IMR-90 (cell line): ENCODE measurements around the gene GLP2R. TPM values are rescaled to one million over a fixed set of nuclear protein-coding genes. Genes with fewer than 3 reads are reported as not detected.

Experiments used
- ATAC-seq: fragments of 200-7000 bp; cut with Tn5 transposase; 2 replicates; pipeline ENCODE4 v1.9.1; 2020; ENCODE audit warnings: low read depth, mild to moderate bottlenecking, moderate library complexity
- BruUV-seq: library from RNA; stranded (reverse); fragments of 400-500 nt; replicated peaks from 2 replicates; lab custom pipeline; 2021; lab: Mats Ljungman, UMichigan
- CTCF ChIA-PET: fragments of 300-600 bp; formaldehyde crosslinking; extraction: SDS; loops from one replicate; lab custom pipeline; 2021; ENCODE audit warnings: antibody characterized with exemption; lab: Yijun Ruan, JAX
- POLR2A ChIA-PET: fragments of 300-600 bp; sonication (Branson Sonifier 250); formaldehyde crosslinking; loops from one replicate; lab custom pipeline; 2022; ENCODE audit warnings: antibody characterized with exemption; ENCODE audit not compliant: unreplicated experiment; lab: Charles Lee
- DNase-seq: peaks from one replicate; pipeline ENCODE4 v3.0.0; 2013
- H2AFZ ChIP-seq: replicated peaks from 2 replicates; pipeline ENCODE3; 2013; ENCODE audit warnings: low read length, mild to moderate bottlenecking; ENCODE audit not compliant: poor library complexity
- H2AK5ac ChIP-seq: 2 replicates; pipeline ENCODE4 v1.6.1; 2013; ENCODE audit warnings: low read depth, low read length, inconsistent platforms
- H2AK9ac ChIP-seq: replicated peaks from 2 replicates; pipeline ENCODE3; 2013; ENCODE audit warnings: mild to moderate bottlenecking, low read depth, low read length, moderate library complexity; ENCODE audit not compliant: poor library complexity
- H2BK120ac ChIP-seq: 2 replicates; pipeline ENCODE4 v1.6.1; 2013; ENCODE audit warnings: low read depth, low read length, inconsistent platforms
- H2BK15ac ChIP-seq: 3 replicates; pipeline ENCODE4 v1.6.1; 2013; ENCODE audit warnings: low read depth, low read length, inconsistent platforms
- H2BK20ac ChIP-seq: 2 replicates; pipeline ENCODE4 v1.6.1; 2013; ENCODE audit warnings: low read depth, mild to moderate bottlenecking, inconsistent platforms, low read length, moderate library complexity
- H2BK5ac ChIP-seq: 2 replicates; pipeline ENCODE4 v1.6.1; 2013; ENCODE audit warnings: mild to moderate bottlenecking, low read depth, low read length, inconsistent platforms; ENCODE audit not compliant: poor library complexity, severe bottlenecking
- H3K14ac ChIP-seq: replicated peaks from 2 replicates; pipeline ENCODE4 v1.6.1; 2013; ENCODE audit warnings: low read depth, low read length, inconsistent platforms
- H3K18ac ChIP-seq: 2 replicates; pipeline ENCODE4 v1.6.1; 2013; ENCODE audit warnings: low read depth, low read length, control low read depth
- H3K23ac ChIP-seq: 2 replicates; pipeline ENCODE4 v1.6.1; 2013; ENCODE audit warnings: low read depth, low read length, inconsistent platforms
- H3K27ac ChIP-seq: 2 replicates; pipeline ENCODE4 v1.5.1; 2013; ENCODE audit warnings: mild to moderate bottlenecking, control low read depth, low read length; ENCODE audit not compliant: insufficient read depth
- H3K27me3 ChIP-seq: 2 replicates; pipeline ENCODE4 v1.6.1; 2013; ENCODE audit warnings: low read length; ENCODE audit not compliant: control insufficient read depth, insufficient read depth
- H3K36me3 ChIP-seq: 2 replicates; pipeline ENCODE4 v1.6.1; 2013; ENCODE audit warnings: low read length, mixed read lengths; ENCODE audit not compliant: control insufficient read depth, insufficient read depth
- H3K4ac ChIP-seq: 2 replicates; pipeline ENCODE4 v1.6.1; 2013; ENCODE audit warnings: low read depth, low read length, inconsistent platforms
- H3K4me1 ChIP-seq: 2 replicates; pipeline ENCODE4 v1.6.1; 2013; ENCODE audit warnings: low read length, mixed read lengths; ENCODE audit not compliant: control insufficient read depth, insufficient read depth
- H3K4me2 ChIP-seq: 2 replicates; pipeline ENCODE4 v1.6.1; 2013; ENCODE audit warnings: low read depth, mild to moderate bottlenecking, control low read depth, low read length, moderate library complexity
- H3K4me3 ChIP-seq: 2 replicates; pipeline ENCODE4 v1.5.1; 2013; ENCODE audit warnings: low read depth, mild to moderate bottlenecking, control low read depth, low read length, moderate library complexity; ENCODE audit not compliant: insufficient read depth
- H3K56ac ChIP-seq: 2 replicates; pipeline ENCODE4 v1.6.1; 2013; ENCODE audit warnings: low read length, inconsistent platforms; ENCODE audit not compliant: insufficient read depth; ENCODE audit errors: extremely low read depth
- H3K79me1 ChIP-seq, 2 experiments: 2 replicates each; pipeline ENCODE4 v1.6.1; 2013; ENCODE audit warnings: low read length in 2 of 2, inconsistent platforms in 1 of 2, low read depth in 1 of 2
- H3K9ac ChIP-seq: 2 replicates; pipeline ENCODE4 v1.6.1; 2013; ENCODE audit warnings: low read depth, low read length, control low read depth
- H3K9me1 ChIP-seq: 2 replicates; pipeline ENCODE4 v1.6.1; 2013; ENCODE audit warnings: low read length, inconsistent platforms; ENCODE audit not compliant: insufficient read depth
- H3K9me3 ChIP-seq: 2 replicates; pipeline ENCODE4 v1.6.1; 2013; ENCODE audit warnings: low read length; ENCODE audit not compliant: control insufficient read depth, insufficient read depth
- H4K20me1 ChIP-seq: 2 replicates; pipeline ENCODE4 v1.6.1; 2013; ENCODE audit warnings: low read length, inconsistent platforms; ENCODE audit not compliant: insufficient read depth
- H4K5ac ChIP-seq: 2 replicates; pipeline ENCODE4 v1.6.1; 2013; ENCODE audit warnings: mild to moderate bottlenecking, low read depth, low read length, control low read depth
- H4K8ac ChIP-seq, 2 experiments: 2 replicates each; pipeline ENCODE4 v1.6.1; 2013; ENCODE audit warnings: low read depth in 2 of 2, low read length in 2 of 2, control low read depth in 1 of 2, inconsistent platforms in 1 of 2
- H4K91ac ChIP-seq: 2 replicates; pipeline ENCODE4 v1.6.1; 2013; ENCODE audit warnings: low read depth, low read length, inconsistent platforms; ENCODE audit not compliant: insufficient read depth
- BHLHE40 ChIP-seq: fragments of 150-350 bp; IDR thresholded peaks from 2 replicates; pipeline ENCODE4 v1.6.1; 2016; ENCODE audit warnings: mild to moderate bottlenecking, low read depth, low read length
- CEBPB ChIP-seq: IDR thresholded peaks from 2 replicates; pipeline ENCODE4 v1.6.1; 2012; ENCODE audit warnings: low read depth, low read length, improper control_type of control experiment
- RFX5 ChIP-seq: IDR thresholded peaks from 2 replicates; pipeline ENCODE4 v1.8.0; 2012; ENCODE audit warnings: low read depth, mild to moderate bottlenecking, low read length, moderate library complexity
- WGBS, 2 experiments: methylation state at CpG; one replicate each; pipeline versions ENCODE4 v1.1.5 to v1.1.7; 2013; ENCODE audit warnings: missing lambda C conversion rate in 2 of 2; ENCODE audit not compliant: insufficient read length in 1 of 2; ENCODE audit errors: extremely low coverage in 2 of 2; 5-methylcytosine and 5-hydroxymethylcytosine counted together
- dilution Hi-C: fragments of 300-500 bp; cut with HindIII; formaldehyde crosslinking; loops from one replicate; pipeline ENCODE4 v1.14.3; 2018; ENCODE audit warnings: low sequenced_read_pairs; ENCODE audit not compliant: unreplicated experiment
- in situ Hi-C: fragments of 300-500 bp; cut with MboI; formaldehyde crosslinking; loops from 3 replicates; pipeline ENCODE4 v1.14.3; 2019; ENCODE audit warnings: low sequenced_read_pairs, inconsistent platforms, mixed read lengths
- intact Hi-C: fragments of 100-400 bp; cut with micrococcal nuclease; formaldehyde crosslinking; loops from 2 replicates; pipeline ENCODE4 v1.10.0; 2022
- polyA plus RNA-seq, 3 experiments: library from polyadenylated mRNA; depleted of rRNA; stranded (reverse); fragments of >200 nt; gene quantifications; 2 replicates each; pipeline ENCODE4 v1.2.3, GENCODE V29; 2012; ENCODE audit warnings: low replicate concordance in 1 of 3
- total RNA-seq: library from RNA; depleted of rRNA; stranded (reverse); fragments of >200 nt; gene quantifications from 2 replicates; pipeline ENCODE4 v1.2.3, GENCODE V29; 2012

GLP2R gene
- total and polyA plus RNA-seq, 2 of the 4 experiments (the other 2 are of a cell fraction), result 0.07 TPM; not detected in 1

DNA sequence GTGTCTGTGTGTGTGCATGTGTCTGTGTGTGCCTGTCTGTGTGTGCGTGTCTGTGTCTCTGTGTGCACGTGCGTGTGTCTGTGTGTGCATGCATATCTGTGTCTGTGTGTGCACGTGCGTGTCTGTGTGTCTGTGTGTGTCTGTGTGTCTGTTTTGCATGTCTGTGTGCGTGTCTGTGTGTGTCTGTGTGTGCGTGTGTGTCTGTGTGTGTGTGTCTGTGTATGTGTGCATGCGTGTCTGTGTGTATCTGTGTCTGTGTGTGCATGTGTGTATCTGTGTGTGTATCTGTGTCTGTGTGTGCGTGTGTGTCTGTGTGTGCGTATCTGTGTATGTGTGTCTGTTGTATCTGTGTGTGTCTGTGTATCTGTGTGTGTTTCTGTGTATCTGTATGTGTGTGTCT is 9.3 kb upstream of the GLP2R start:
- Histone ChIP-seq H3K23ac (no peak overlapping the region), H4K8ac (no peak overlapping the region), H3K4me3 (no peak overlapping the region), H3K9ac (no peak overlapping the region), H4K20me1 (no peaks in the 10 kb centered on the region), H3K79me1 (no peaks in the 10 kb centered on the region), H3K18ac (no peak overlapping the region), H2BK5ac (peak overlapping the region; percentile 44), H3K9me1 (no peaks in the 10 kb centered on the region), H2AK5ac (no peak overlapping the region), H2AFZ (no peak overlapping the region), H4K5ac (no peak overlapping the region), H3K4ac (no peak overlapping the region), H3K9me3 (peaks cover 3% of the 10 kb centered on the region; the same call in 1 of the 2 replicates), H2BK120ac (no peak overlapping the region), H3K4me2 (no peak overlapping the region), H3K4me1 (no peaks in the 10 kb centered on the region), H3K27me3 (no peaks in the 10 kb centered on the region), H2AK9ac (no peak overlapping the region), H2BK20ac (no peak overlapping the region), H3K27ac (no peak overlapping the region), H3K56ac (no peak overlapping the region), H4K91ac (no peak overlapping the region), H3K14ac (no peak overlapping the region), H3K36me3 (no peaks in the 10 kb centered on the region), H2BK15ac (no peak overlapping the region)
- ATAC-seq (no peak), DNase-seq (no peak)
- ChIA-PET POLR2A (no interaction called here), CTCF (interaction anchor here (0.6 kb wide), 1 partner anchor 517 kb away, joined by 3 read pairs; no protein-coding TSS in a partner anchor)
- WGBS, 2 experiments, result 54% methylated on average over 6 of the region's 10 CpGs; no CpG with 5 or more reads in 1 of the 2 experiments
- intact Hi-C loops, result no loop called here
- dilution Hi-C loops, result no loop called here
- TF ChIP-seq RFX5, result no peak
- TF ChIP-seq CEBPB, result no peak
- no peak for TF ChIP-seq BHLHE40
- in situ Hi-C loops, result no loop called here
- BruUV-seq, result no TSS peak
